HepG2 (cell line): ENCODE results near the gene SLCO2A1. TPM values are rescaled to one million over a fixed set of nuclear protein-coding genes. Genes with fewer than 3 reads are reported as not detected.

Experiments
- ATAC-seq: fragments of 200-7000 bp; cut with Tn5 transposase; 3 replicates; pipeline ENCODE4 v1.9.1; 2020; ENCODE audit warnings: mild to moderate bottlenecking, moderate library complexity
- BruUV-seq: library from RNA; stranded (reverse); fragments of 400-500 nt; replicated peaks from 2 replicates; lab custom pipeline; 2021; lab: Mats Ljungman, UMichigan
- CTCF ChIA-PET: fragments of 300-600 bp; formaldehyde crosslinking; extraction: SDS; loops from one replicate; lab custom pipeline; 2021; ENCODE audit warnings: low total read pairs, inconsistent platforms, low intra/inter-chr PET ratio; lab: Yijun Ruan, JAX
- POLR2A ChIA-PET: fragments of 350-600 bp; sonication (Branson Sonifier 250); formaldehyde crosslinking; loops from one replicate; lab custom pipeline; 2020; ENCODE audit warnings: antibody characterized with exemption, inconsistent platforms; lab: Yijun Ruan, JAX
- DNase-seq: peaks from one replicate; pipeline ENCODE4 v3.0.0-alpha.2; 2015; ENCODE audit warnings: low spot score
- FAIRE-seq: peaks from 3 replicates; lab custom pipeline; 2011; peaks lifted over from hg19 to GRCh38; lab: Jason Lieb, UNC
- H2AFZ ChIP-seq: one replicate; pipeline ENCODE4 v1.6.1; 2011; ENCODE audit warnings: low read length, inconsistent platforms
- H3K27ac ChIP-seq: fragments of 300-600 bp; 3 replicates; pipeline ENCODE4 v1.8.0; 2011; ENCODE audit warnings: mixed run types, mild to moderate bottlenecking, mixed read lengths, low read length, inconsistent platforms; ENCODE audit not compliant: insufficient read depth; ENCODE audit errors: extremely low read length
- H3K27me3 ChIP-seq, 2 experiments: fragments of 200-600 bp in 1 of 2; 2 replicates in 1 of 2; 3 replicates in 1 of 2; pipeline versions ENCODE4 v1.6.0 to v1.8.0; 2011; ENCODE audit warnings: low read length in 2 of 2, mild to moderate bottlenecking in 2 of 2, moderate library complexity in 2 of 2, inconsistent platforms in 1 of 2; ENCODE audit not compliant: insufficient read depth in 2 of 2, control insufficient read depth in 1 of 2
- H3K36me3 ChIP-seq, 2 experiments: fragments of 200-600 bp in 1 of 2; replicated peaks in 1 of 2; 2 replicates in 1 of 2; 3 replicates in 1 of 2; pipeline versions ENCODE4 v1.5.1 to v1.8.0; 2011; ENCODE audit warnings: low read length in 2 of 2, inconsistent platforms in 1 of 2; ENCODE audit not compliant: insufficient read depth in 2 of 2, control insufficient read depth in 1 of 2
- H3K4me1 ChIP-seq: 2 replicates; pipeline ENCODE4 v1.5.1; 2012; ENCODE audit warnings: low read length, inconsistent platforms; ENCODE audit not compliant: insufficient read depth
- H3K4me2 ChIP-seq: 2 replicates; pipeline ENCODE4 v1.6.0; 2011; ENCODE audit warnings: low read depth, low read length, inconsistent platforms
- H3K4me3 ChIP-seq, 3 experiments: fragments of 200-600 bp in 1 of 3; sonication (generic), shearing (Covaris generic) in 1 of 3; replicated peaks in 1 of 3; 2 replicates each; pipeline ENCODE4 v1.5.1; 2011 to 2016; ENCODE audit warnings: low read length in 3 of 3, inconsistent platforms in 2 of 3, low read depth in 2 of 3, mild to moderate bottlenecking in 2 of 3, control low read depth in 1 of 3, mixed read lengths in 1 of 3; ENCODE audit not compliant: insufficient read depth in 1 of 3
- H3K79me2 ChIP-seq: one replicate; pipeline ENCODE4 v1.6.1; 2011; ENCODE audit warnings: low read length, inconsistent platforms; ENCODE audit not compliant: insufficient read depth
- H3K9ac ChIP-seq: 2 replicates; pipeline ENCODE4 v1.6.0; 2011; ENCODE audit warnings: mild to moderate bottlenecking, low read depth, low read length, inconsistent platforms; ENCODE audit not compliant: insufficient read depth
- H3K9me3 ChIP-seq: 2 replicates; pipeline ENCODE4 v1.5.1; 2012; ENCODE audit warnings: mild to moderate bottlenecking, low read length
- H4K20me1 ChIP-seq: 2 replicates; pipeline ENCODE4 v1.6.0; 2011; ENCODE audit warnings: inconsistent platforms, mild to moderate bottlenecking, low read length, moderate library complexity; ENCODE audit not compliant: insufficient read depth
- ARID5B ChIP-seq: IDR thresholded peaks from 2 replicates; pipeline ENCODE4 v1.4.0; 2020; ENCODE audit warnings: mild to moderate bottlenecking, missing genetic modification reagents
- CENPT ChIP-seq: sonication (generic); formaldehyde crosslinking; IDR thresholded peaks from 2 replicates; pipeline ENCODE4 v1.8.0; 2022; ENCODE audit warnings: low read depth, mild to moderate bottlenecking, moderate library complexity, missing genetic modification reagents
- FOXO1 ChIP-seq: sonication (generic); formaldehyde crosslinking; IDR thresholded peaks from 2 replicates; pipeline ENCODE4 v1.4.0; 2020; ENCODE audit warnings: missing genetic modification reagents
- MTERF4 ChIP-seq: sonication (generic); formaldehyde crosslinking; IDR thresholded peaks from 2 replicates; pipeline ENCODE4 v1.8.0; 2023; ENCODE audit warnings: mild to moderate bottlenecking, missing genetic modification reagents
- PHF5A ChIP-seq: IDR thresholded peaks from one replicate; pipeline ENCODE4 v1.6.1; 2018; ENCODE audit warnings: low read depth, missing genetic modification reagents; ENCODE audit not compliant: unreplicated experiment
- SNAI1 ChIP-seq: sonication (generic); formaldehyde crosslinking; IDR thresholded peaks from 2 replicates; pipeline ENCODE4 v1.5.0; 2020; ENCODE audit warnings: mild to moderate bottlenecking, missing genetic modification reagents, borderline replicate concordance
- SOX13 ChIP-seq, 3 experiments: fragments of 450-650 bp in 1 of 3; sonication (generic) in 1 of 3; formaldehyde crosslinking in 1 of 3; IDR thresholded peaks in 2 of 3; conservative IDR thresholded peaks in 1 of 3; 2 replicates each; pipeline versions ENCODE4 v1.5.0 to v1.6.1; 2016 to 2020; ENCODE audit warnings: antibody characterized with exemption in 1 of 3, mild to moderate bottlenecking in 1 of 3, missing compliant biosample characterization in 1 of 3, missing genetic modification reagents in 1 of 3, moderate library complexity in 1 of 3
- TCF7L2 ChIP-seq: IDR thresholded peaks from 2 replicates; pipeline ENCODE4 v1.6.1; 2011; ENCODE audit warnings: mild to moderate bottlenecking, low read depth, low read length, moderate library complexity
- ZFP41 ChIP-seq: sonication (generic); formaldehyde crosslinking; IDR thresholded peaks from 2 replicates; pipeline ENCODE4 v1.4.0; 2020; ENCODE audit warnings: mild to moderate bottlenecking, missing genetic modification reagents, borderline replicate concordance
- ZNF530 ChIP-seq: sonication (generic); formaldehyde crosslinking; IDR thresholded peaks from 2 replicates; pipeline ENCODE4 v1.5.0; 2020; ENCODE audit warnings: low read depth, mild to moderate bottlenecking, missing genetic modification reagents
- ZNF672 ChIP-seq: sonication (generic); formaldehyde crosslinking; IDR thresholded peaks from 2 replicates; pipeline ENCODE4 v1.8.1; 2022; ENCODE audit warnings: missing genetic modification reagents
- ZNF766 ChIP-seq: sonication (generic); formaldehyde crosslinking; IDR thresholded peaks from 2 replicates; pipeline ENCODE4 v1.5.0; 2020; ENCODE audit warnings: missing genetic modification reagents, borderline replicate concordance
- ZNF839 ChIP-seq: sonication (generic); formaldehyde crosslinking; IDR thresholded peaks from 2 replicates; pipeline ENCODE4 v1.4.0; 2020; ENCODE audit warnings: missing genetic modification reagents, mild to moderate bottlenecking, borderline replicate concordance
- ZSCAN21 ChIP-seq: sonication (generic); formaldehyde crosslinking; IDR thresholded peaks from 2 replicates; pipeline ENCODE4 v1.8.0; 2022; ENCODE audit warnings: mild to moderate bottlenecking, missing genetic modification reagents, moderate library complexity, borderline replicate concordance
- WGBS: methylation state at CpG from one replicate; pipeline ENCODE4 v1.1.6; 2017; ENCODE audit warnings: low lambda C conversion rate; 5-methylcytosine and 5-hydroxymethylcytosine counted together
- in situ Hi-C: cut with HindIII; loops from 2 replicates; pipeline ENCODE4 v1.10.0; 2017; ENCODE audit warnings: low pct_unique_long_range_greater_than_20kb; ENCODE audit not compliant: extremely low pct_ligation_motif_present
- intact Hi-C: fragments of 100-400 bp; cut with micrococcal nuclease; formaldehyde crosslinking; loops from one replicate; pipeline ENCODE4 v1.10.0; 2022; ENCODE audit not compliant: unreplicated experiment
- polyA plus RNA-seq, 8 experiments: library from polyadenylated mRNA; depleted of rRNA in 3 of 8; stranded (reverse) in 7 of 8; unstranded in 1 of 8; fragments of >200 nt; fragmentation: Illumina TruSeq in 4 of 8; extraction: Trizol in 4 of 8; gene quantifications; 2 replicates each; pipeline versions ENCODE4 v1.2.1 to v1.2.3, GENCODE V29; 2011 to 2016; ENCODE audit warnings: low read depth in 4 of 8, missing spikeins in 1 of 8, mixed read lengths in 1 of 8; ENCODE audit not compliant: insufficient read depth in 1 of 8
- total RNA-seq, 5 experiments: library from RNA; depleted of rRNA; stranded (reverse); fragments of >200 nt; fragmentation: Illumina TruSeq; extraction: Trizol; gene quantifications; 2 replicates each; pipeline ENCODE4 v1.2.3, GENCODE V29; 2016; ENCODE audit warnings: low read depth in 1 of 5

The SLCO2A1 gene
- total and polyA plus RNA-seq, 2 of the 13 experiments (the other 11 are each of a cell fraction or from before 2014, with no cell fraction given), result 0.04 TPM; not detected in 1

- Histone ChIP-seq H3K9me3 (no peaks in the 10 kb centered on the region), H3K4me1 (peaks cover 30% of the 10 kb centered on the region), H3K9ac (no peak overlapping the region), H3K4me2 (no peak overlapping the region), H4K20me1 (no peaks in the 10 kb centered on the region), H3K27me3 (peaks cover 2 to 7% of the 10 kb centered on the region in 2 experiments; a peak in 2 of 5 replicates), H3K79me2 (no peaks in the 10 kb centered on the region), H3K36me3 (no peaks in the 10 kb centered on the region), H2AFZ (no peak overlapping the region), H3K4me3 (no peak overlapping the region), H3K27ac (no peak overlapping the region)
- 37% methylated on average over 3 of the region's 5 CpGs for WGBS
- no peak for TF ChIP-seq ZSCAN21 (CRISPR knock-in tag)
- no peak for TF ChIP-seq FOXO1
- TF ChIP-seq ZNF839 (CRISPR knock-in tag), result no peak
- TF ChIP-seq ARID5B, result no peak
- no peak for TF ChIP-seq MTERF4 (CRISPR knock-in tag)
- no peak for TF ChIP-seq PHF5A (CRISPR knock-in tag)
- TF ChIP-seq ZNF530 (CRISPR knock-in tag), result no peak
- no peak for TF ChIP-seq ZFP41 (CRISPR knock-in tag)
- TF ChIP-seq SNAI1 (CRISPR knock-in tag), result no peak
- TF ChIP-seq CENPT (CRISPR knock-in tag), result no peak
- TF ChIP-seq ZNF766 (CRISPR knock-in tag), result no peak
- TF ChIP-seq ZNF672, result no peak
- no peak for TF ChIP-seq TCF7L2
- no peak for TF ChIP-seq SOX13 (IDR thresholded peaks at IDR 0.05)
- TF ChIP-seq SOX13 (CRISPR knock-in tag; conservative IDR thresholded peaks at IDR 0.05 in 1 of 2, IDR thresholded peaks at IDR 0.05 in 1 of 2), result no peak
- intact Hi-C loops, result no loop called here
- in situ Hi-C loops, result no loop called here
- no TSS peak for BruUV-seq
- POLR2A ChIA-PET, result no interaction called here
- CTCF ChIA-PET, result no interaction called here
- ATAC-seq (no peak), FAIRE-seq (no peak), DNase-seq (no peak)
Observed at GRCh38 chr3:134037168-134037567, 7.4 kb upstream of the SLCO2A1 start.
